ENCODE data around the gene PCIF1. TPM values are rescaled to one million over a fixed set of nuclear protein-coding genes. Genes with fewer than 3 reads are reported as not detected.
"Not testable (repeated sequence)": the region's sequence is repeated elsewhere in the genome, so short reads cannot be mapped to it uniquely, and the experiment has no call there.

PCIF1 gene
- total RNA-seq, 1 donor from 2014 or later = 18.3 TPM

- TF ChIP-seq, protein P1, sequence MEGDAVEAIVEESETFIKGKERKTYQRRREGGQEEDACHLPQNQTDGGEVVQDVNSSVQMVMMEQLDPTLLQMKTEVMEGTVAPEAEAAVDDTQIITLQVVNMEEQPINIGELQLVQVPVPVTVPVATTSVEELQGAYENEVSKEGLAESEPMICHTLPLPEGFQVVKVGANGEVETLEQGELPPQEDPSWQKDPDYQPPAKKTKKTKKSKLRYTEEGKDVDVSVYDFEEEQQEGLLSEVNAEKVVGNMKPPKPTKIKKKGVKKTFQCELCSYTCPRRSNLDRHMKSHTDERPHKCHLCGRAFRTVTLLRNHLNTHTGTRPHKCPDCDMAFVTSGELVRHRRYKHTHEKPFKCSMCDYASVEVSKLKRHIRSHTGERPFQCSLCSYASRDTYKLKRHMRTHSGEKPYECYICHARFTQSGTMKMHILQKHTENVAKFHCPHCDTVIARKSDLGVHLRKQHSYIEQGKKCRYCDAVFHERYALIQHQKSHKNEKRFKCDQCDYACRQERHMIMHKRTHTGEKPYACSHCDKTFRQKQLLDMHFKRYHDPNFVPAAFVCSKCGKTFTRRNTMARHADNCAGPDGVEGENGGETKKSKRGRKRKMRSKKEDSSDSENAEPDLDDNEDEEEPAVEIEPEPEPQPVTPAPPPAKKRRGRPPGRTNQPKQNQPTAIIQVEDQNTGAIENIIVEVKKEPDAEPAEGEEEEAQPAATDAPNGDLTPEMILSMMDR (conservative IDR thresholded peaks at IDR 0.05; ENCODE audit: low read depth, low read length) = no peak
- H3K4me3 ChIP-seq (ENCODE audit: low read depth, low read length) = no peak overlapping the region
- no peak for DNase-seq (ENCODE audit: low read depth)
These were observed 37.2 kb upstream of the PCIF1 start for GRCh38 chr20:45897289-45897688.

GRCh38 chr20:45897692-45898091, 36.8 kb upstream of the PCIF1 start:
- no peak for DNase-seq (ENCODE audit: low read depth)
- TF ChIP-seq, protein P1 (conservative IDR thresholded peaks at IDR 0.05; ENCODE audit: low read depth, low read length) = no peak
- H3K4me3 ChIP-seq (ENCODE audit: low read depth, low read length) = no peak overlapping the region

DNA sequence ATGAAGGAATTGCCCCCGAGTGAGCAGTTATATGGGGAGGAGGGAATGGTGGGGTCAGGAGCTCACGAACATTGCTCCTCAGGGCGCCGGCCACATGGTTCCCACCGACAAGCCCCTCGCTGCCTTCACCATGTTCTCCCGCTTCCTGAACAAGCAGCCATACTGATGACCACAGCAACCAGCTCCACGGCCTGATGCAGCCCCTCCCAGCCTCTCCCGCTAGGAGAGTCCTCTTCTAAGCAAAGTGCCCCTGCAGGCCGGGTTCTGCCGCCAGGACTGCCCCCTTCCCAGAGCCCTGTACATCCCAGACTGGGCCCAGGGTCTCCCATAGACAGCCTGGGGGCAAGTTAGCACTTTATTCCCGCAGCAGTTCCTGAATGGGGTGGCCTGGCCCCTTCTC, 36.2 kb upstream of the PCIF1 start:
- no peak for DNase-seq (ENCODE audit: low read depth)
- TF ChIP-seq, protein P1 (conservative IDR thresholded peaks at IDR 0.05; ENCODE audit: low read depth, low read length) = no peak
- H3K4me3 ChIP-seq (ENCODE audit: low read depth, low read length) = no peak overlapping the region

DNA sequence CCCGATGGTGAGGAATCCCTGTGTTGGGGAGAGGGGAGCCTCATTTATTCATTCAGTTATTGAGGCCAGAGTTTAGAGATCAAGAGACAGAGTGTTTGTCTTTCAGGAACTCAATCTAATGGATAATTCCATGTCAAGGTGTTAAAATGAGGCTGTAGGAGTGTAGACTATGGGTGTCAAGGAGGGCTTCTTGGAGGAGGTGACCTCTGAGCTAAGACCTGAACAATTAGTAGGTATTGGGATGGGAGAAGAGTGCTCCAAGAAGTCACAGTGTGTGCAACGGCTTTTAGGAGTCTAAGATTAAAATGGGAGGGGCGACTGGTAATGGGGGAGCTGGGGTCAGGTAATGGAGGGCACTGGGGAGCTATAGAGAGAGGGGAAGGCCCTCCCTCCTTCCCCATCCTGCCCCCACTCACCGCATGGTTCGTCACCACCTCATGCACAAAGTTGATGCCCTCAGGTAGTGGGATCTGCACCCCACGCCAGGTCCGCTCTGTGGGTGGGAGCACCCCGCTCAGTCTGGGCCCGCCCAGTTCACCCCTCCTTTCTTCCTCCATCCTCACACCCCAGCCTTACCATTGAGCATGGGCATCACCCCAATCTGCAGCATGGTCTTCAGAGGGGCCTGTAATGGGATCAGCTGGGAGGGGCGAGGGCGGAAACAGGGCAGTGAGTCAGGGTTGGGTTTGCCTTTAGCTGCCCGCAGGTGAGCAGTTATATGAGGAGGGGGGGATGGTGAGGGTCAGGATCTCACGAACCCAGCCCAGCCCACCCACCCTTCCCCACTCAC, 35.2 kb upstream of the PCIF1 start:
- TF ChIP-seq, protein P1 (conservative IDR thresholded peaks at IDR 0.05; ENCODE audit: low read depth, low read length) = no peak
- no peak for DNase-seq (ENCODE audit: low read depth)
- H3K4me3 ChIP-seq (ENCODE audit: low read depth, low read length) = no peak overlapping the region

DNA sequence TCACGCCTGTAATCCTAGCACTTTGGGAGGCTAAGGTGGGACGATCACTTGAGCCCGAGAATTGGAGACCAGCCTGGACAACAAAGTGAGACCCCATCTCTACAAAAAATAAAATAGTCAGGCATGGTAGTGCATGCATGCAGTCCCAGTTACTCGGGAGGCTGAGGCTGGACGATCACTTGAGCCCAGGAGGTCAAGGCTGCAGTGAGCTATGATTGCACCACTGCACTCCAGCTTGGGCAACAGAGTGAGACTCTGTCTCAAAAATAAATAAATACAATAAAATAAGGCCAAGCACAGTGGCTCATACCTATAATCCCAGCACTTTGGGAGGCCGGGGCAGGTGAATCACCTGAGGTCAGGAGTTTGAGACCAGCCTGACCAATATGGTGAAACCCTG, 33.2 kb upstream of the PCIF1 start:
- not testable (repeated sequence) for H3K4me3 ChIP-seq (ENCODE audit: low read depth, low read length); DNase-seq (ENCODE audit: low read depth)

GRCh38 chr20:45902199-45902701, 32.2 kb upstream of the PCIF1 start:
- no peak for DNase-seq (ENCODE audit: low read depth)
- TF ChIP-seq, protein P1 (conservative IDR thresholded peaks at IDR 0.05; ENCODE audit: low read depth, low read length) = no peak
- no peak overlapping the region for H3K4me3 ChIP-seq (ENCODE audit: low read depth, low read length)

DNA sequence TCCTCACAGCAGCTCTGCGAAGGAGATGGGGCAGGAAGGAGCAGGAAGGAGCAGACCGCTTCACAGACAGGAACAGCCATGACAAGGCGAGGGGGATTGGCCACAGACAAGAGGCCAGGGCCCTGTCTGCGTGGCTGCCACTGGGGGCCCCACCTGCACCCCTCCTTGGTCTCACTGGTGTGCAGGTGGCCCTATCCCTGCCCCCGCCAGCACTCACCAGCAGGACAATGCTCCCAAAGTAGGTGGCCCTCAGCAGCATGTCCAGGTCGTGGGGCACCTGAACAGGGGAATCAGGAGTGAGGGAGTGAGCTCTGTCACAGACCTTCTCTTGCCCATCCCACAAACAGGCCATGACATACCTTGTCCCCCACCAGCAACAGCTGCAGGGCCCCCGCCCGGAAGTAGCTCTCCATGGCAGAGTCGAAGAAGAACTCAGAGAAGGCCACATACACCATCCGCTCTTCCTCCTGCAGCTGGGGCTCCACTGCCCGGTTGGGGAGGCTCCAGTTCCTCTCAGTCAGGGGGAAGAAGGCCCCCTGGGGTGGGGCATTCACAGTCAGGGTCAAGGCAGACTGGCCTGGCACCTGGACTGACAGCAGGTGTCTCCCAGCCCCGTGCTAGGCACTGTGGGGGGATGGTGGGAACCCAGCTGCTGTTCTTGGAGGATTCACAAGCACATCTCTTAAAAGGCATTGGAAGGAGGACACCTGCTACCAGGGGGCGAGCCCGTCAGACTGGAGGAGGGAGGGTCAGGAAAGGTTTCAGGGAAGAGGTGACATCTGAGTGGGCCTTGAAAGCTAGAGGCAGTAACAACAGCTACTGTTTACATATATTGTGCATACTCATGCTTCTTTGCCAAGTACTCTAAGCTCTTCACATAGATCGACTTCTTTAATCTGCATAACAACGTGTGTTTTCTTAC, 29.6 kb upstream of the PCIF1 start:
- TF ChIP-seq, protein P1 (conservative IDR thresholded peaks at IDR 0.05; ENCODE audit: low read depth, low read length) = no peak

More for the DNA sequence above, 29.6 kb upstream of the PCIF1 start:
- no peak for DNase-seq (ENCODE audit: low read depth)
- H3K4me3 ChIP-seq (ENCODE audit: low read depth, low read length) = no peak overlapping the region
